GM23338 (cell line): Measurements from ENCODE around the gene CABLES1.

Experiments used
- CTCF ChIP-seq, 2 experiments: fragments of 200-600 bp in 1 of 2; sonication (generic) in 1 of 2; conservative IDR thresholded peaks; 2 replicates each; pipeline versions ENCODE4 v1.5.1 to v1.6.1; 2016 to 2017; ENCODE audit warnings: antibody characterized with exemption in 2 of 2, low read depth in 2 of 2, mild to moderate bottlenecking in 2 of 2, moderate library complexity in 1 of 2
- EZH2 ChIP-seq: fragments of 200-600 bp; sonication (generic); IDR thresholded peaks from one replicate; pipeline ENCODE4 v1.8.0; 2017; ENCODE audit warnings: antibody characterized with exemption, mild to moderate bottlenecking, low read depth; ENCODE audit not compliant: unreplicated experiment
- EZH2phosphoT487 ChIP-seq: fragments of 200-600 bp; sonication (generic); IDR thresholded peaks from one replicate; pipeline ENCODE4 v1.8.1; 2018; ENCODE audit warnings: antibody characterized with exemption; ENCODE audit not compliant: unreplicated experiment
- ZNF331 ChIP-seq: fragments of 250-450 bp; sonication (Bioruptor Pico); IDR thresholded peaks from 2 replicates; pipeline ENCODE4 v1.5.0; 2020; ENCODE audit warnings: low read depth, mild to moderate bottlenecking, moderate library complexity

DNA sequence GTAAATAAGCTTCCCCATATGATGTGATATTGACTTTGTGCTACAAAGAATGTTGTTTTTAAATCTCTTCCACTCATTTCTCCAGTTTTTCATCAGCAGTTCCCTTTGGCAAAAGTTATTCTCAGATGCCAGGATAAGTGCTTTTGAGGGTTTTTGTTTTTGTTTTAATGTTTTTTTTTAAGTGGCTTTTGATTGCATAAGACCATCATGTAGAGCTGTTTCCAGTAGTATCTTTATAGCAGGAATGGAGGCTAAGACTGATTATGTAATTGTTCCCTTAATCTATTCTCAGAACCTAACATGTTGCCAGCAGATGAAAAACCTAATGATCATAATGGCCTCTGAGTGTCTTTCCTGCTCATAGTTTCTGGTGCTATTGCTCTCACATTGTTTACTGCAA, 77.9 kb downstream of the CABLES1 start:
- TF ChIP-seq CTCF (conservative IDR thresholded peaks at IDR 0.05; ENCODE audit: low read depth in 2 of 2) (no peak), EZH2phosphoT487 (no peak), ZNF331 (CRISPR knock-in tag) (no peak), EZH2 (no peak)
